K562 (cell line): ENCODE data around the gene SLC12A9. TPM values are rescaled to one million over a fixed set of nuclear protein-coding genes. Genes with fewer than 3 reads are reported as not detected.

ENCODE experiments used
- BRD4 ChIP-seq: fragments of 200-600 bp; sonication (generic); IDR thresholded peaks from 2 replicates; pipeline ENCODE4 v1.6.1; 2017; ENCODE audit warnings: inconsistent platforms
- ETV1 ChIP-seq: fragments of 450-650 bp; conservative IDR thresholded peaks from 2 replicates; pipeline ENCODE4 v1.6.1; 2016; ENCODE audit warnings: missing genetic modification characterization, control low read depth, low read depth, missing compliant biosample characterization
- KLF16 ChIP-seq: IDR thresholded peaks from 2 replicates; pipeline ENCODE4 v1.6.1; 2016; ENCODE audit warnings: antibody characterized with exemption
- NR2C1 ChIP-seq, 2 experiments: fragments of 450-650 bp; IDR thresholded peaks; 2 replicates each; pipeline ENCODE4 v1.6.1; 2017; ENCODE audit warnings: mild to moderate bottlenecking in 2 of 2, antibody characterized with exemption in 1 of 2, inconsistent platforms in 1 of 2, missing compliant biosample characterization in 1 of 2, missing genetic modification characterization in 1 of 2
- PPARD ChIP-seq: fragments of 250-450 bp; sonication (Bioruptor Pico); IDR thresholded peaks from 2 replicates; pipeline ENCODE4 v1.8.0; 2022; ENCODE audit warnings: inconsistent platforms, mild to moderate bottlenecking, moderate library complexity
- RBM34 ChIP-seq: fragments of 200-400 bp; formaldehyde crosslinking; IDR thresholded peaks from 2 replicates; pipeline ENCODE4 v1.6.1; 2018; ENCODE audit warnings: low read length, borderline replicate concordance; ENCODE audit not compliant: insufficient read depth
- SETDB1 ChIP-seq: IDR thresholded peaks from one replicate; pipeline ENCODE4 v1.6.1; 2012; ENCODE audit warnings: low read length, control low read depth, inconsistent platforms
- SFPQ ChIP-seq: fragments of 200-400 bp; formaldehyde crosslinking; IDR thresholded peaks from 2 replicates; pipeline ENCODE4 v1.6.1; 2017; ENCODE audit warnings: mild to moderate bottlenecking, low read depth, low read length, moderate library complexity
- SMARCB1 ChIP-seq: IDR thresholded peaks from 2 replicates; pipeline ENCODE4 v1.6.1; 2011; ENCODE audit warnings: improper control_type of control experiment, low read depth; ENCODE audit not compliant: insufficient read length
- STAT6 ChIP-seq: sonication (generic); formaldehyde crosslinking; IDR thresholded peaks from 2 replicates; pipeline ENCODE4 v1.8.1; 2023; ENCODE audit warnings: mild to moderate bottlenecking, missing genetic modification reagents
- TBL1XR1 ChIP-seq, 2 experiments: IDR thresholded peaks; 2 replicates each; pipeline ENCODE4 v1.6.1; 2012; ENCODE audit warnings: improper control_type of control experiment in 2 of 2, low read length in 2 of 2, mild to moderate bottlenecking in 1 of 2
- TCFL5 ChIP-seq: fragments of 250-450 bp; sonication (Bioruptor Pico); conservative IDR thresholded peaks from 2 replicates; pipeline ENCODE4 v1.6.1; 2021; ENCODE audit warnings: mild to moderate bottlenecking, moderate library complexity, matching md5 sums
- ZBTB5 ChIP-seq: fragments of 450-650 bp; IDR thresholded peaks from 2 replicates; pipeline ENCODE4 v1.6.1; 2017; ENCODE audit warnings: antibody characterized with exemption
- ZNF280A ChIP-seq: fragments of 450-650 bp; IDR thresholded peaks from 2 replicates; pipeline ENCODE4 v1.6.1; 2018; ENCODE audit warnings: mild to moderate bottlenecking, low read depth; ENCODE audit not compliant: partially characterized antibody
- ZNF316 ChIP-seq: fragments of 450-650 bp; IDR thresholded peaks from 2 replicates; pipeline ENCODE4 v1.6.1; 2016
- polyA plus RNA-seq, 8 experiments: library from polyadenylated mRNA; depleted of rRNA in 4 of 8; stranded (reverse) in 5 of 8; unstranded in 3 of 8; fragments of >200 nt; fragmentation: Nextera tagmentation in 2 of 8; fragmentation: Illumina TruSeq in 1 of 8; extraction: Ambion mirVana in 2 of 8; extraction: Trizol in 1 of 8; gene quantifications; 2 replicates each; pipeline versions ENCODE4 v1.2.1 to v1.2.3, GENCODE V29; 2011 to 2014; ENCODE audit warnings: inconsistent platforms in 1 of 8, missing spikeins in 1 of 8
- total RNA-seq, 7 experiments: library from RNA; depleted of rRNA in 6 of 7; stranded (reverse); fragments of >200 nt in 6 of 7; fragmentation: Illumina TruSeq in 2 of 7; extraction: Trizol in 2 of 7; gene quantifications; 2 replicates each; pipeline versions ENCODE4 v1.2.1 to v1.2.3, GENCODE V29; 2011 to 2021; ENCODE audit warnings: low replicate concordance in 1 of 7
- TF ChIP-seq, protein P1 (sequence below): sonication (generic); formaldehyde crosslinking; IDR thresholded peaks from 2 replicates; pipeline ENCODE4 v1.8.1; 2023; ENCODE audit warnings: mild to moderate bottlenecking, missing genetic modification reagents, moderate library complexity
- TF ChIP-seq, protein P2 (sequence below): sonication (generic); formaldehyde crosslinking; IDR thresholded peaks from 2 replicates; pipeline ENCODE4 v1.9.0; 2022; ENCODE audit warnings: mild to moderate bottlenecking, missing genetic modification reagents

Gene SLC12A9
- total and polyA plus RNA-seq, 9 of the 15 experiments (the other 6 are each of a cell fraction or from before 2014, with no cell fraction given): 0.06 to 20.2 (median 10.7) TPM

DNA sequence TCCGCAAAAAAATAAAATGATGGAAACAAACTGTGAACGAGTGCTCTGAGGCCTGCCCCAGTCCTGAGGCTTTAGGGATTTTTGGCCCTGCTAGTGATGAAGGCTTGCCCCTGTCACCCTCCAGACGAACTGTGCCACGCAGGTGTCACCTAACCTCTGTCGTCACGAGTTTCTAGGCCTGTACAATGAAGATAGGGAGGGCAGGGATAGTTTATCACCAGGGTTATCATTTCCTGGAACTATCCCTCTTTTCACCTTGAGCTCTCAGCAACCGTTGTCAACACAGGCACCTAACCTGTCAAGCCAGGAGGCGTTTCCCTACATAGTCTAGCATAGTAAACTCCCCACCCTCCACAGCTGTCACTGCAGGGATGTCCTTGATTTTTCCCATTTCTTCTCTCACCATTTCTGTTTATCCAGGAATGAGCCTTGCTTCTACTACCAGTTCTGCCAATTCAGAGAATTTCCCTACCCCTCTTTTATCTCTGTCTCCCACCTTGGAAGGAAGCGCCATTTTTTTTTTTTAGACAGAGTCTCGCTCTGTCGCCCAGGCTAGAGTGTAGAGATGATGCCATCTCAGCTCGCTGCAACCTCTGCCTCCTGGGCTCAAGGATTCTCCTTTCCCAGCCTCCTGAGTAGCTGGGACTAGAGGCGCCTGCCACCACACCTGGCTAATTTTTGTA, 45.4 kb downstream of the SLC12A9 start (continued):
- TF ChIP-seq ZNF280A (no peak), RBM34 (no peak), PPARD (CRISPR knock-in tag) (no peak), SFPQ (no peak), NR2C1 (IDR thresholded peaks at IDR 0.05) (no peak; the same call in 1 of the 2 replicates), NR2C1 (tag; IDR thresholded peaks at IDR 0.05) (no peak), STAT6 (no peak), ZBTB5 (no peak), ZNF316 (no peak), BRD4 (no peak), SETDB1 (no peak), SMARCB1 (peak; percentile 11), TCFL5 (CRISPR knock-in tag) (no peak), KLF16 (peak; percentile 44; the same call in 1 of the 2 replicates), ETV1 (tag) (no peak), TBL1XR1 (IDR thresholded peaks at IDR 0.05; ENCODE audit: low read length in 2 of 2) (no peak)
- TF ChIP-seq, protein P1, sequence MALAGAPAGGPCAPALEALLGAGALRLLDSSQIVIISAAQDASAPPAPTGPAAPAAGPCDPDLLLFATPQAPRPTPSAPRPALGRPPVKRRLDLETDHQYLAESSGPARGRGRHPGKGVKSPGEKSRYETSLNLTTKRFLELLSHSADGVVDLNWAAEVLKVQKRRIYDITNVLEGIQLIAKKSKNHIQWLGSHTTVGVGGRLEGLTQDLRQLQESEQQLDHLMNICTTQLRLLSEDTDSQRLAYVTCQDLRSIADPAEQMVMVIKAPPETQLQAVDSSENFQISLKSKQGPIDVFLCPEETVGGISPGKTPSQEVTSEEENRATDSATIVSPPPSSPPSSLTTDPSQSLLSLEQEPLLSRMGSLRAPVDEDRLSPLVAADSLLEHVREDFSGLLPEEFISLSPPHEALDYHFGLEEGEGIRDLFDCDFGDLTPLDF (CRISPR knock-in tag): no peak
- TF ChIP-seq, protein P2, sequence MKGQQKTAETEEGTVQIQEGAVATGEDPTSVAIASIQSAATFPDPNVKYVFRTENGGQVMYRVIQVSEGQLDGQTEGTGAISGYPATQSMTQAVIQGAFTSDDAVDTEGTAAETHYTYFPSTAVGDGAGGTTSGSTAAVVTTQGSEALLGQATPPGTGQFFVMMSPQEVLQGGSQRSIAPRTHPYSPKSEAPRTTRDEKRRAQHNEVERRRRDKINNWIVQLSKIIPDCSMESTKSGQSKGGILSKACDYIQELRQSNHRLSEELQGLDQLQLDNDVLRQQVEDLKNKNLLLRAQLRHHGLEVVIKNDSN (CRISPR knock-in tag): no peak
